Measurements from ENCODE around the gene IL11. TPM values are rescaled to one million over a fixed set of nuclear protein-coding genes. Genes with fewer than 3 reads are reported as not detected.

Gene IL11
- total and polyA plus RNA-seq, 2 of the 13 experiments (the other 11 are each of a cell fraction or from before 2014, with no cell fraction given) = 2.5 to 2.9 TPM

GRCh38 chr19:55385724-55386492 is 15.6 kb upstream of the IL11 start, which contains the start of gene RPL28 (continued):
- TF ChIP-seq ZNF710 (CRISPR knock-in tag; IDR thresholded peaks at IDR 0.05; ENCODE audit: borderline replicate concordance) (no peak), HNF1B (CRISPR knock-in tag; IDR thresholded peaks at IDR 0.05) (peak; percentile 31; the same call in 1 of the 2 replicates), HNRNPK (IDR thresholded peaks at IDR 0.05; ENCODE audit: low read depth, low read length, poor library complexity, severe bottlenecking) (no peak), CENPT (CRISPR knock-in tag; IDR thresholded peaks at IDR 0.05; ENCODE audit: low read depth) (peak; percentile 90), ZNF180 (CRISPR knock-in tag; IDR thresholded peaks at IDR 0.05; ENCODE audit: borderline replicate concordance, low read depth) (no peak), ZNF101 (CRISPR knock-in tag; IDR thresholded peaks at IDR 0.05; ENCODE audit: borderline replicate concordance, low read depth) (no peak), ZNF343 (CRISPR knock-in tag; IDR thresholded peaks at IDR 0.05) (peak; percentile 77; the same call in 1 of the 2 replicates), ZNF724P (CRISPR knock-in tag; IDR thresholded peaks at IDR 0.05; ENCODE audit: borderline replicate concordance) (peak; percentile 78; the same call in 1 of the 2 replicates), HOXA5 (CRISPR knock-in tag; IDR thresholded peaks at IDR 0.05) (peak; percentile 4), CERS6 (CRISPR knock-in tag; IDR thresholded peaks at IDR 0.05) (no peak), ZFP36 (IDR thresholded peaks at IDR 0.05; ENCODE audit: borderline replicate concordance, low read depth, low read length, partially characterized antibody) (no peak), ZNF354B (CRISPR knock-in tag; IDR thresholded peaks at IDR 0.05) (no peak), YEATS2 (CRISPR knock-in tag; IDR thresholded peaks at IDR 0.05; ENCODE audit: borderline replicate concordance) (peak; percentile 99), ZZZ3 (CRISPR knock-in tag; IDR thresholded peaks at IDR 0.05; ENCODE audit: borderline replicate concordance) (peak; percentile 94; the same call in 1 of the 2 replicates), ZNF776 (CRISPR knock-in tag; IDR thresholded peaks at IDR 0.05) (0 out of 2 replicates have a peak, but pooled peaks have one; percentile 6), ZNF280B (CRISPR knock-in tag; IDR thresholded peaks at IDR 0.05; ENCODE audit: borderline replicate concordance) (peak; percentile 16; the same call in 1 of the 2 replicates), ZNF788 (CRISPR knock-in tag; IDR thresholded peaks at IDR 0.05; ENCODE audit: borderline replicate concordance) (peak; percentile 96; the same call in 1 of the 2 replicates), ZNF329 (CRISPR knock-in tag; IDR thresholded peaks at IDR 0.05; ENCODE audit: low read depth) (0 out of 2 replicates have a peak, but pooled peaks have one; percentile 64), MXD3 (CRISPR knock-in tag; IDR thresholded peaks at IDR 0.05) (peak; percentile 89), SMYD3 (CRISPR knock-in tag; IDR thresholded peaks at IDR 0.05) (no peak), CCAR2 (optimal IDR thresholded peaks at IDR 0.05; ENCODE audit: low read depth, low read length) (no peak)
